Stimulated activated CD4-positive, alpha-beta T cell treated with anti-CD3 and anti-CD28 coated beads, Interleukin-12 subunit alpha, Interleukin-12 subunit beta, amount 100 ng/mL, for 4 hours (primary cell): ENCODE measurements around the gene SLC35D3.
"Not testable (repeated sequence)": the region's sequence is repeated elsewhere in the genome, so short reads cannot be mapped to it uniquely, and the experiment has no call there.

Experiments
- DNase-seq: peaks from one replicate; pipeline ENCODE4 v3.0.0-alpha.2; 2020

SLC35D3 gene

DNA sequence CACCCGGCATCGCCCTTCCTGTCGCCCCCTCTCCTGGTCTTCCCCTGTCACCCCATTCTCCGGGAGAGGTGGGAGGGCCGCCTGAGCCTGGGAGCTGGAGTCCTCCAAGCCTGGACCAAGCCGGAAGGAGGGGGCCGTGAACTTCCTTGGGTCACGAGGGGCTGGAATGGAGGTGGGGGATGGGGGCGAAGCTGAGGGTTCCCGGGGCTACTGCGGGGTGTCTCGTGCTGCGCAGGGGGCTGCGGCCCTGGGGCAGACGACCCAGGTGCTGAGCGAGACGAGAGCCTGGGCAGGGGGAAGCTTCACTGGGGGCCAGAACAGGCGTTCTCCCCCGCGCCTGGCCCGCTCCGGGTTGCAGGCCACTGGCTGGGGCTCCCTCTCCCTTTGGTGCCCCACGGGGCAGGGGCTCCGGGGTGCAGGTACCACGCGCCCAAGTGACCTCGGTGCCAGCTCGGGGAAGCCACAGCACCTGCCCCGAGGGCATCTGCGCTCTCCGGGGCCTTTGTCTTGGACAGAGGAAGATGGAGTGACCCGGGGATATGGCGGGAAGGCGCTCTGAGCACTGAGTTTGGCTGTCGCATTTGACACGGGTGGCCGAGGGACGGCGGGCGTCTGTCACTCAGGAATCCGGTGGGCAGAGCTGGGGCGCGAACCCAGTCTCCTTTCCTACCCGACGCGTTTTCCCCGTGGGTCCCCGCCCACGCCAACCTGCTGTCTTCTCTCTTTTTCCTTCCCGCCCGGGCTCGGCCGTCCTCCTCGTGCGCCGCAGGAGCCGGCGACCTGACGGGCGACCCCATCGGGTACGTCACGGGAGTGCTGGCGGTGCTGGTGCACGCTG is 1.2 kb downstream of the SLC35D3 start:
- DNase-seq = peak; percentile 16

DNA sequence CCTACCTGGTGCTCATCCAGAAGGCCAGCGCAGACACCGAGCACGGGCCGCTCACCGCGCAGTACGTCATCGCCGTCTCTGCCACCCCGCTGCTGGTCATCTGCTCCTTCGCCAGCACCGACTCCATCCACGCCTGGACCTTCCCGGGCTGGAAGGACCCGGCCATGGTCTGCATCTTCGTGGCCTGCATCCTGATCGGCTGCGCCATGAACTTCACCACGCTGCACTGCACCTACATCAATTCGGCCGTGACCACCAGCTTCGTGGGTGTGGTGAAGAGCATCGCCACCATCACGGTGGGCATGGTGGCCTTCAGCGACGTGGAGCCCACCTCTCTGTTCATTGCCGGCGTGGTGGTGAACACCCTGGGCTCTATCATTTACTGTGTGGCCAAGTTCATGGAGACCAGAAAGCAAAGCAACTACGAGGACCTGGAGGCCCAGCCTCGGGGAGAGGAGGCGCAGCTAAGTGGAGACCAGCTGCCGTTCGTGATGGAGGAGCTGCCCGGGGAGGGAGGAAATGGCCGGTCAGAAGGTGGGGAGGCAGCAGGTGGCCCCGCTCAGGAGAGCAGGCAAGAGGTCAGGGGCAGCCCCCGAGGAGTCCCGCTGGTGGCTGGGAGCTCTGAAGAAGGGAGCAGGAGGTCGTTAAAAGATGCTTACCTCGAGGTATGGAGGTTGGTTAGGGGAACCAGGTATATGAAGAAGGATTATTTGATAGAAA is 2.0 kb downstream of the SLC35D3 start:
- DNase-seq = no peak

- no peak for DNase-seq
Observed at GRCh38 chr6:136926383-136926782, 4.3 kb downstream of the SLC35D3 start.

- DNase-seq = no peak
Observed at GRCh38 chr6:136927292-136927691, 5.2 kb downstream of the SLC35D3 start.

GRCh38 chr6:136930528-136930927 is 8.4 kb downstream of the SLC35D3 start:
- no peak for DNase-seq

- no peak for DNase-seq
Observed at GRCh38 chr6:136932599-136932998, 10.5 kb downstream of the SLC35D3 start.

DNA sequence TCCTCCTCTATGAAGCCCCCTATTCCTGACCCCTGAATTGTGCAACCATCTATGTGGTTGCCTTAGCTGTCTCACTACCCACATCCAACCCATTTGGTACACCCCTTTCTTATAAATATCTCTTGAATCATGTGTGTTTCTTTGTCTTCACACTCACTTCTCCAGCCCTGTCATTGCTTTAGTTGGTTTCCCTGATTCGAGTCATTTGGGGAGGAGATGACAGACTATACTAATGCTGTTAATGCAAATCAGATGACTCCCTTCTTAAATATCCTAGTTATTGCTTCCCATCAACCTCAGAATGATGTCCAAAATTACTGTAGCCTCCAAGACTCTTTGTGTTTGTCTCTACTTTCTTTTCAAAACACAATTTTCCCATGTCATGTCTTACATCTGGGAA is 23.0 kb downstream of the SLC35D3 start:
- no peak for DNase-seq

DNA sequence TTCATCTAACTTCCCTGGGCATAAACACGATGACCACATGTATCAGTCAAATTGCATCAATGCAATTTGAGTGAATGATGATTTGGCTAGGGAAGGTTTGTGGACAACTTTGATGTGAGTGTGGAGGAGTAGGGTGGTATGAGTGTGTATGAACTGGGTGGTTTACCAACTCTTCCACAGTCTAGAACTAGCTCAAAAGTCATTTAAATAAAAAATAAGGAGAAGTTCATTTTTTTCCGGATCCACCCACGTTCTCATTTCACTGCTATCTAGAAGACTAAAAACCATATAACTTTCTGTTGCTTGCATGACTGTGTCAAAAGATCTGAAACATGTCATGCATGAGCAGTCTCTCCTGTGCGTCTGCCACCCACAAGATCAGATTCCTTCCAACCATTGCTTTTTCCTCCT is 23.6 kb downstream of the SLC35D3 start:
- no peak for DNase-seq

- DNase-seq = no peak
Observed at GRCh38 chr6:136947037-136947436, 24.9 kb downstream of the SLC35D3 start.

DNA sequence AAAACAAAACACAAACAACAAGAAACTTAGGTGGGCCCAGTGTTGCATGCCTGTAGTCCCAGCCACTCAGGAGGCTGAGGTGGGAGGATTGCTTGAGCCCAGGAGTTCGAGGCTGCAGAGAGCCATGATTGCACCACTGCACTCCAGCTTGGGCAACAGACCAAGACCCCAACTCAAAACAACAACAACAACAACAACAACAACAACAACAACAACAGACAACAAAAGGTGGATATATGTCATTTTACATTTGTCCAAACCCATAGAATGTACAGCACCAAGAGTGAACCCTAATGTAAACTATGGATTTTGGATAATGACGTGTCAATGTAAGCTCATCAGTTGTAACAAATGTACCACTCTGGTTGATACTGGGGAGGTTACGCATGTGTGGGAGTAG is 27.9 kb downstream of the SLC35D3 start:
- not testable (repeated sequence) for DNase-seq

GRCh38 chr6:136950436-136951126 is 28.5 kb downstream of the SLC35D3 start:
- DNase-seq = no peak

DNA sequence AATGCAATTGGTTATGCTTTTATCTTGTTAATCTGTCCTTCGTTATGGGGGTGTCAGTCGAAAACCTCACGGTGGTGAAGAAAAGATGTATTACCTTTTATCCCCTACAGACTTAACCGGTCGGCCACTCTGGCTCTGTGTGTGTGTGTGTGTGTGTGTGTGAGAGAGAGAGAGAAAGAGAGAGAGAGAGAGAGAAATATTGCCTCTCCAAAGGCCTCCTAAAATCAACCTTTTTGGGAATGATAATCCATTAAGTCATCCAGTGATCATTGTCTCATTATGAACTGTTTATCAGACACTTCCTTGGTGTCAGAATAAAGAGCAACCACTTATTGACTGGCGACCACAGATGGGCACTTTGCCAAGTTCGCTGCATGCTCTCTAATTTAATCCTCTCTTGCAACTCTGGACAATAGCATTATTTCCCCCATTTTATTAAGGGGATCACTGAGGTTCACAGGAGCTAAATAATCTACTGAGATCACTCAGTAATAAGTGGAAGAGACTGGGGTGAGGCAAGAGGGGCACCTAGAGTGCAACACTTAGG is 30.7 kb downstream of the SLC35D3 start:
- DNase-seq = no peak

- DNase-seq = no peak
Observed at GRCh38 chr6:136955123-136955522, 33.0 kb downstream of the SLC35D3 start.

DNA sequence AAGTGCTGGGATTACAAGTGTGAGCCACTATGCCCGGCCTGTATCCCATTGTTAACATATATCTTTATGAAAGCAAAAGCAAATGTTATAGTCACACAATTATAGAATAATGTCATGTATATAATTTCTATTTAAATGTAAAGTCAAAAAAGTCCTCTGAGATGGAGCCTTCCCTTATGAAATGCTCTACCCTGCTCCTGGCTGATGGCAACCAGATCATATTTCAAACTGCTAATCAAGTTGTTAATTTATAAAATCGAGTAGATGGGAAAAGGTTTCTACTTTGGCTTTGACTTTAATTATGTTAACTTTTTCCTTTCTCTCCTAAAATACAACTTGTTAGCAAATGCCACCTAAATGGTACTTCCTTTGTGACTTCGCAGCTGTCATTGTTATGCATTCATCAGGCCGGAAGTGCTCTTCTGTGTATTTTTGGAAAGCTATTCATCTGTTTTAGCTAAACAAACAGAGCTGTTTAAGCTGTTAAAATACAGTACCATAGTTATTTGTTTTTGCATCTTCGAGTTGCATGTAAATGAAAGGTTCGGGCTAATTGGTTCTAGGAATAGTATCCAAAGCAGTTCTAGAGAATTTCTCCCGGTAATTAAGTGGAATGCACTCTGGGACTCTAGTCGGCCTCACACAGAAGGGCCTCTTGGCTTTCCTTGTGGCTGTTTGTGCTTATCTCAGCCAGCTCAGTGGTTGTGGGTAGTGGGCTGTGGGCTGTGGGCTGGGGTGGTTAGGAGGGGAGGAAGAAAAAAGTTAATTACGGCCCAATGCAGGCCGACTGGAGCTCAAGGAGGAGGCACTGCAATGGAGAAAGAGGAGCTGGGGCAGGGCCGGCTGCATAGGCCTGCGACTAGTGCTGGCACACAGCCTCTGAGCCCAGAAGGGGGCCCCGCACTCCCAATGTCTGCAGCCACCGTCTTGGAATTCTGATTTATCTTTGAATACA is 34.8 kb downstream of the SLC35D3 start:
- DNase-seq = no peak

GRCh38 chr6:136958168-136958567 is 36.1 kb downstream of the SLC35D3 start:
- no peak for DNase-seq

DNA sequence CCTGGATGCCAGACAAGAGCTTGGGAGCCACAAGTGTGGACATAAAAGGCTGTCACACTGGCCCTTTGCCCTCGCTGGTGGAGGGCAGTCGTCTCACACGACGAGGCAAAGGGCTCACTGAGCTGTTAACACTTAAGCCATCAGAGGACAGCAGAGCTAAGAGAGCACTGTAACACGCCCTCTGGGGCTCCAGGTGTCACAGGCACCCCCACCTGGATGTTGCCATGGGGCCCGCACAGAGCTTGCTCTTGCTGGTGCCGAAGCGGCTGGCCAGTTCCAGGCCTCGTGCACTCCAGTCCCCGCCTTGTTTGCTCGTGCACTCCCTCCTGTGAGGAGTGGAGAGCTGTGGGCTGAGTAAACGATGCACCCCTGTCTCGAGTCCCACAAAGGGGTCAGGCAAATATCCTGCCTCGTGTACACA is 37.4 kb downstream of the SLC35D3 start:
- DNase-seq = no peak

- DNase-seq = not testable (repeated sequence)
Observed at GRCh38 chr6:136959935-136960334, 37.8 kb downstream of the SLC35D3 start.

- DNase-seq = no peak
Observed at GRCh38 chr6:136960781-136961180, 38.7 kb downstream of the SLC35D3 start.

DNA sequence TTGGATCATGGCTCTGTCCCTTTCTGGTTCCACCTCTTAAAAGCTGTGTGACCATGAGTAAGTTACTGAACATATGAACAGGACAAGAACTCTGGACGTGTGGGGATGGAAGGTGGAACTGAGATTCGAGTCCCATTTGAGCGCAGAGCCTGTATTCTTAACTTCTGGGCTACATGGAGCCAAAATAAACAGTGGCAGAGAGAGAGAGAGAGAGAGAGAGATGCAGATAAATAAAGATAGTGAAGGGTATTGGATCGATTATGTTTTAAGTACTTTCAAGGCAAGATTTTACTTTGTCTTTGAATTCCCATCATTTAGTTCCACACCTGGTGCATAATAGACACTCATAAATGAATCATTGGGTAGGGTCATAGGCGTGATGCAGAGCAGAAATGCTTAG is 39.7 kb downstream of the SLC35D3 start:
- no peak for DNase-seq

- no peak for DNase-seq
Observed at GRCh38 chr6:136962661-136963060, 40.6 kb downstream of the SLC35D3 start.

GRCh38 chr6:136963259-136963658 is 41.2 kb downstream of the SLC35D3 start:
- no peak for DNase-seq

- DNase-seq = no peak
Observed at GRCh38 chr6:136964398-136964797, 42.3 kb downstream of the SLC35D3 start.
